Measurements from ENCODE around the gene FBLN1.

DNA sequence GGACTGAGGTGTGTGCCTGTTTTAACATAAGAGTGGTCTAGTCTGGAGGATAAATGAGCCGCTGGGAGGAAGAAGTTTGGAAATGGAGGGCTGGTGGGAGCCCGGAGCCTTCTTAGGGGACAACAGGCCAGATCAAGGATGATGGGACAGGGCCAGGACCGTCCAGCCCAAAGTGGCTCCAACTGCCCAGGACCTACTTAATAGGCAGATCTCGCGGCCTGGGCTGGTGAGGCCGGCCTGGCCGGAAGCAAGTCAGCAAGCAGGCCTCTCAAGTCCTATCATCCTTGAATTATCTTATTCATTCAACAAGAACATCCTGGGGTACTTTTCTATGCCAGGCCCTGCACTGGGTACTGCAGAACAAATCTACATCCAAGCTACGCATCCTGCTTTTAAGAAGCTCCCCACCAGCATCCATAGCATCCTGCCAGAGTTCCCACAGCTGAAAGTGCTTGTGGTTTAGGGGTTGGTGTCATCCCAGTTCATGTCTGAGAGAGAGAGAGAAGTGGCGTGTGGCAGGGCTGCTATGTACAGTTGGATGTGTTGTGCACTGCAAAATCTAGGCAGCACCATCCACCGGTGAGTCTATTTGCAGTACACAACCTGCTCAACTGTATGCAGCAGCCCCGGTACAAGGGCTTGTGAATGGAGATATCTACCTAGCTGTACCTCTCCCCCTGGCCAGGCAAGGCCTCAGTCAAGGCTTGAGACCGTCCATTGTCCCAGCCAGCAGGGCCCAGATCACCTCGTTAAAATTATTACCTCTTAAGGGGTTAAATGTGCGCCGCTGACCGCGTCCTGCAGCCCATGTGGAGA is 82.1 kb downstream of the FBLN1 start:
- TF ChIP-seq GATA3 (IDR thresholded peaks at IDR 0.05; ENCODE audit: low read depth, low read length), result no peak
- TF ChIP-seq GATA2 (IDR thresholded peaks at IDR 0.05; ENCODE audit: low read depth, low read length), result no peak

Measured in SH-SY5Y (cell line).